HL-60/S4 (cell line): ENCODE data around the gene SIGLEC11.

Source experiments
- in situ Hi-C: fragments of 300-500 bp; cut with MboI; formaldehyde crosslinking; loops from 2 replicates; pipeline ENCODE4 v1.14.3; 2022; ENCODE audit warnings: low sequenced_read_pairs

The SIGLEC11 gene

DNA sequence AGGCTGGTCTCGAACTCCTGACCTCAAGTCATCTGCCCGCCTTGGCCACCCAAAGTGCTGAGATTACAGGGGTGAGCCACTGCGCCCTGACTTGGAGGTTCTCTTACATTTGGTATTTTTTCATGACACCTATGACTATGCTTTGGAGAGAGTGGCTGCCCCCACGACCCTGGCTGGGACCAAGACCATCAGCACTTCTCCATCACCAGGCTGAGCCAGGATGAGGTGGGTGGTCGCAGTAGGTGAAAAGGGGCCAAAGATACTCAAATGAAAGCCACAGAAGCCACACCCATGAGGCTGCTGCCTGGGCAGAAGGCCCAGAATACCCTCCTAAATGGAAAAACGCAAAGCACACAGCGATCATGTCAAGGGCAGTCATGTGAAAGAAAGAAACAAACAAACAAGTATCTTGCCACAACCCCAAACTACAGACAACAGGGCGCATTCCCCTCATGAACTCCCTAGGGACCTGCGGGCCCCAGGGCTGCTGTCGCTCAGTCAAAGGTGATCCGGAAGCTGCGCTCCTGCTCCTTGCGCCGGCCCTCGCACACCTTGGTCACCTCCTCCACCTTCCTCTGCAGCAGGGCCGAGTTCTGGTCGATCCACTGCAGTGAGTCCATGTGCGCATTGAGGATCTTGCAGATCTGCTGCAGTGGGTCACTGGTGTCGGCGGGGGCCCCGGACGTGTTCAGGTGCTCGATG, 53.1 kb downstream of the SIGLEC11 start:
- in situ Hi-C loops: no loop called here

GRCh38 chr19:49906879-49907564, 54.0 kb downstream of the SIGLEC11 start:
- in situ Hi-C loops: no loop called here

GRCh38 chr19:49904136-49904535, 56.8 kb downstream of the SIGLEC11 start:
- in situ Hi-C loops: no loop called here
